ENCODE results near the gene INPP5A.
"Not testable (repeated sequence)": the region's sequence is repeated elsewhere in the genome, so short reads cannot be mapped to it uniquely, and the experiment has no call there.

The INPP5A gene

GRCh38 chr10:132548106-132548823 lies 10.7 kb downstream of the INPP5A start:
- DNase-seq (ENCODE audit: low read depth in 2 of 2) = no peak

GRCh38 chr10:132548869-132549268 lies 11.3 kb downstream of the INPP5A start:
- no peak for DNase-seq (ENCODE audit: low read depth in 2 of 2)

- DNase-seq (ENCODE audit: low read depth in 2 of 2) = no peak
Measured at GRCh38 chr10:132549371-132549770, 11.8 kb downstream of the INPP5A start.

- DNase-seq (ENCODE audit: low read depth in 2 of 2) = no peak
Measured at GRCh38 chr10:132550366-132551092, 12.9 kb downstream of the INPP5A start.

- DNase-seq (ENCODE audit: low read depth in 2 of 2) = no peak
Measured at GRCh38 chr10:132551093-132551807, 13.7 kb downstream of the INPP5A start.

GRCh38 chr10:132551808-132552130 lies 14.2 kb downstream of the INPP5A start:
- DNase-seq (ENCODE audit: low read depth in 2 of 2) = no peak

GRCh38 chr10:132552635-132553034 lies 15.0 kb downstream of the INPP5A start:
- not testable (repeated sequence) for DNase-seq (ENCODE audit: low read depth in 2 of 2)

GRCh38 chr10:132553568-132553967 lies 16.0 kb downstream of the INPP5A start:
- DNase-seq (ENCODE audit: low read depth in 2 of 2) = not testable (repeated sequence)

- no peak for DNase-seq (ENCODE audit: low read depth in 2 of 2)
Measured at GRCh38 chr10:132554053-132554990, 16.7 kb downstream of the INPP5A start.

- DNase-seq (ENCODE audit: low read depth in 2 of 2) = no peak
Measured at GRCh38 chr10:132554991-132555647, 17.5 kb downstream of the INPP5A start.

- DNase-seq (ENCODE audit: low read depth in 2 of 2) = no peak
Measured at GRCh38 chr10:132555648-132556575, 18.3 kb downstream of the INPP5A start.

- DNase-seq (ENCODE audit: low read depth in 2 of 2) = no peak
Measured at GRCh38 chr10:132556994-132557441, 19.4 kb downstream of the INPP5A start.

GRCh38 chr10:132557696-132558515 lies 20.3 kb downstream of the INPP5A start:
- DNase-seq (ENCODE audit: low read depth in 2 of 2) = no peak

GRCh38 chr10:132558516-132559413 lies 21.2 kb downstream of the INPP5A start:
- no peak for DNase-seq (ENCODE audit: low read depth in 2 of 2)

GRCh38 chr10:132559538-132559937 lies 22.0 kb downstream of the INPP5A start:
- DNase-seq (ENCODE audit: low read depth in 2 of 2) = no peak

- no peak for DNase-seq (ENCODE audit: low read depth in 2 of 2)
Measured at GRCh38 chr10:132560241-132560731, 22.7 kb downstream of the INPP5A start.

GRCh38 chr10:132562177-132562915 lies 24.8 kb downstream of the INPP5A start:
- DNase-seq (ENCODE audit: low read depth in 2 of 2) = no peak
